Stomach (tissue), 4 donors: ENCODE results near the gene HSPB7.

ENCODE experiments used
- EP300 ChIP-seq: sonication (generic); formaldehyde crosslinking; IDR thresholded peaks from one replicate; pipeline ENCODE4 v1.6.1; 2017; ENCODE audit warnings: antibody characterized with exemption
- TF ChIP-seq, protein P1 (sequence below), 7 experiments: fragments of 450-650 bp in 4 of 7; fragments of 200-600 bp in 3 of 7; sonication (generic) in 3 of 7; IDR thresholded peaks; one replicate each; pipeline ENCODE4 v1.5.1; 2016 to 2019; ENCODE audit warnings: antibody characterized with exemption in 7 of 7, control low read depth in 2 of 7, mild to moderate bottlenecking in 1 of 7

- TF ChIP-seq, protein P1, sequence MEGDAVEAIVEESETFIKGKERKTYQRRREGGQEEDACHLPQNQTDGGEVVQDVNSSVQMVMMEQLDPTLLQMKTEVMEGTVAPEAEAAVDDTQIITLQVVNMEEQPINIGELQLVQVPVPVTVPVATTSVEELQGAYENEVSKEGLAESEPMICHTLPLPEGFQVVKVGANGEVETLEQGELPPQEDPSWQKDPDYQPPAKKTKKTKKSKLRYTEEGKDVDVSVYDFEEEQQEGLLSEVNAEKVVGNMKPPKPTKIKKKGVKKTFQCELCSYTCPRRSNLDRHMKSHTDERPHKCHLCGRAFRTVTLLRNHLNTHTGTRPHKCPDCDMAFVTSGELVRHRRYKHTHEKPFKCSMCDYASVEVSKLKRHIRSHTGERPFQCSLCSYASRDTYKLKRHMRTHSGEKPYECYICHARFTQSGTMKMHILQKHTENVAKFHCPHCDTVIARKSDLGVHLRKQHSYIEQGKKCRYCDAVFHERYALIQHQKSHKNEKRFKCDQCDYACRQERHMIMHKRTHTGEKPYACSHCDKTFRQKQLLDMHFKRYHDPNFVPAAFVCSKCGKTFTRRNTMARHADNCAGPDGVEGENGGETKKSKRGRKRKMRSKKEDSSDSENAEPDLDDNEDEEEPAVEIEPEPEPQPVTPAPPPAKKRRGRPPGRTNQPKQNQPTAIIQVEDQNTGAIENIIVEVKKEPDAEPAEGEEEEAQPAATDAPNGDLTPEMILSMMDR (IDR thresholded peaks at IDR 0.05), result no peak
- TF ChIP-seq EP300, result no peak
Observed at GRCh38 chr1:15988856-15989736, 28.7 kb downstream of the HSPB7 start.
